Mesodermal cell (in vitro differentiated cells): ENCODE results near the gene IGF2R.

ENCODE experiments used
- H3K27ac ChIP-seq: 2 replicates; pipeline ENCODE4 v1.7.0; 2013; ENCODE audit warnings: mild to moderate bottlenecking, low read depth, low read length, moderate library complexity; ENCODE audit not compliant: severe bottlenecking
- H3K36me3 ChIP-seq: 2 replicates; pipeline ENCODE4 v1.7.1; 2013; ENCODE audit warnings: mild to moderate bottlenecking, low read length, moderate library complexity; ENCODE audit not compliant: control insufficient read depth, insufficient read depth
- H3K4me1 ChIP-seq: one replicate; pipeline ENCODE4 v1.7.1; 2013; ENCODE audit warnings: mild to moderate bottlenecking, low read length; ENCODE audit not compliant: insufficient read depth, control insufficient read depth, poor library complexity, severe bottlenecking
- H3K4me3 ChIP-seq: 2 replicates; pipeline ENCODE4 v1.7.0; 2013; ENCODE audit warnings: low read length, control low read depth, mild to moderate bottlenecking; ENCODE audit not compliant: insufficient read depth, poor library complexity, severe bottlenecking; ENCODE audit errors: extremely low read depth
- H3K9me3 ChIP-seq: 2 replicates; pipeline ENCODE4 v1.7.1; 2013; ENCODE audit warnings: mild to moderate bottlenecking, low read length, moderate library complexity; ENCODE audit not compliant: control insufficient read depth
- WGBS, 2 experiments: methylation state at CpG; one replicate each; pipeline ENCODE4 v1.1.5; 2013; ENCODE audit warnings: missing lambda C conversion rate in 2 of 2; ENCODE audit not compliant: insufficient coverage in 2 of 2; 5-methylcytosine and 5-hydroxymethylcytosine counted together

IGF2R gene

GRCh38 chr6:159935065-159935464 is 33.8 kb upstream of the IGF2R start:
- Histone ChIP-seq H3K9me3 (no peaks in the 10 kb centered on the region), H3K27ac (no peak overlapping the region), H3K4me3 (no peak overlapping the region), H3K4me1 (no peaks in the 10 kb centered on the region), H3K36me3 (no peaks in the 10 kb centered on the region)
- no CpG with 5 or more reads among the region's 2 CpGs for WGBS, 2 experiments

GRCh38 chr6:159935633-159936032 is 33.2 kb upstream of the IGF2R start:
- no peaks in the 10 kb centered on the region for H3K9me3 ChIP-seq
- H3K4me3 ChIP-seq = no peak overlapping the region
- 89% methylated on average over 2 of the region's 2 CpGs; no CpG with 5 or more reads in 1 of the 2 experiments for WGBS, 2 experiments
- H3K27ac ChIP-seq = no peak overlapping the region
- no peaks in the 10 kb centered on the region for H3K36me3 ChIP-seq
- H3K4me1 ChIP-seq = no peaks in the 10 kb centered on the region

GRCh38 chr6:159939591-159940016 is 29.3 kb upstream of the IGF2R start:
- Histone ChIP-seq H3K4me3 (no peak overlapping the region), H3K36me3 (no peaks in the 10 kb centered on the region), H3K4me1 (no peaks in the 10 kb centered on the region), H3K9me3 (peaks cover 8% of the 10 kb centered on the region), H3K27ac (no peak overlapping the region)
- WGBS, 2 experiments = 93 to 100% methylated on average over 3 to 5 of the region's 6 CpGs

GRCh38 chr6:159941286-159942113 is 27.4 kb upstream of the IGF2R start:
- Histone ChIP-seq H3K4me1 (no peaks in the 10 kb centered on the region), H3K36me3 (no peaks in the 10 kb centered on the region), H3K9me3 (peaks cover 9% of the 10 kb centered on the region), H3K4me3 (no peak overlapping the region), H3K27ac (no peak overlapping the region)
- WGBS, 2 experiments = 58 to 73% methylated on average over 7 to 9 of the region's 11 CpGs

GRCh38 chr6:159943101-159943632 is 25.7 kb upstream of the IGF2R start:
- Histone ChIP-seq H3K36me3 (no peaks in the 10 kb centered on the region), H3K27ac (no peak overlapping the region), H3K9me3 (peaks cover 9% of the 10 kb centered on the region), H3K4me1 (no peaks in the 10 kb centered on the region), H3K4me3 (no peak overlapping the region)
- 85 to 90% methylated on average over 5 to 6 of the region's 6 CpGs for WGBS, 2 experiments

- no peak overlapping the region for H3K4me3 ChIP-seq
- peaks cover 9% of the 10 kb centered on the region for H3K9me3 ChIP-seq
- H3K27ac ChIP-seq = no peak overlapping the region
- no peaks in the 10 kb centered on the region for H3K36me3 ChIP-seq
- WGBS, 2 experiments = 83% methylated on average over 1 of the region's 2 CpGs; no CpG with 5 or more reads in 1 of the 2 experiments
- H3K4me1 ChIP-seq = no peaks in the 10 kb centered on the region
These were observed 24.8 kb upstream of the IGF2R start for GRCh38 chr6:159943968-159944598.

- no peaks in the 10 kb centered on the region for H3K4me1 ChIP-seq
- 83 to 86% methylated on average over 4 to 5 of the region's 6 CpGs for WGBS, 2 experiments
- H3K27ac ChIP-seq = no peak overlapping the region
- no peak overlapping the region for H3K4me3 ChIP-seq
- no peaks in the 10 kb centered on the region for H3K36me3 ChIP-seq
- peaks cover 9% of the 10 kb centered on the region for H3K9me3 ChIP-seq
These were observed 23.0 kb upstream of the IGF2R start for GRCh38 chr6:159945801-159946392.

- no peaks in the 10 kb centered on the region for H3K36me3 ChIP-seq
- WGBS, 2 experiments = 88% methylated on average over 1 of the region's 2 CpGs; no CpG with 5 or more reads in 1 of the 2 experiments
These were observed 22.0 kb upstream of the IGF2R start for GRCh38 chr6:159946912-159947311.

GRCh38 chr6:159948199-159948598 is 20.7 kb upstream of the IGF2R start:
- WGBS, 2 experiments = 100% methylated on average over 1 of the region's 4 CpGs
- Histone ChIP-seq H3K36me3 (no peaks in the 10 kb centered on the region), H3K4me1 (no peaks in the 10 kb centered on the region), H3K9me3 (peaks cover 9% of the 10 kb centered on the region), H3K4me3 (no peak overlapping the region), H3K27ac (no peak overlapping the region)

More at GRCh38 chr6:159946912-159947311, 22.0 kb upstream of the IGF2R start:
- Histone ChIP-seq H3K9me3 (peaks cover 9% of the 10 kb centered on the region), H3K27ac (no peak overlapping the region), H3K4me3 (no peak overlapping the region), H3K4me1 (no peaks in the 10 kb centered on the region)

- Histone ChIP-seq H3K4me1 (no peaks in the 10 kb centered on the region), H3K36me3 (no peaks in the 10 kb centered on the region), H3K4me3 (no peak overlapping the region), H3K27ac (no peak overlapping the region), H3K9me3 (no peaks in the 10 kb centered on the region)
- WGBS, 2 experiments = 86 to 87% methylated on average over 5 to 6 of the region's 7 CpGs
These were observed 17.1 kb upstream of the IGF2R start for GRCh38 chr6:159951772-159952171.
